AG04450 (cell line): Measurements from ENCODE around the gene IGFALS. TPM values are rescaled to one million over a fixed set of nuclear protein-coding genes. Genes with fewer than 3 reads are reported as not detected.

Experiments used
- CTCF ChIA-PET: fragments of 300-600, 350-600 bp; formaldehyde crosslinking; extraction: SDS; loops from one replicate; lab custom pipeline; 2022; ENCODE audit warnings: antibody characterized with exemption, inconsistent platforms; lab: Charles Lee
- POLR2A ChIA-PET: fragments of 350-600 bp; formaldehyde crosslinking; extraction: SDS; loops from one replicate; lab custom pipeline; 2021; ENCODE audit warnings: antibody characterized with exemption, inconsistent platforms; lab: Yijun Ruan, JAX
- DNase-seq: peaks from one replicate; pipeline ENCODE4 v3.0.0-alpha.2; 2011; ENCODE audit warnings: low read depth, low spot score
- H3K27ac ChIP-seq: one replicate; pipeline ENCODE4 v1.5.1; 2012; ENCODE audit warnings: low read depth, low read length, control low read depth
- H3K27me3 ChIP-seq: one replicate; pipeline ENCODE4 v1.6.0; 2012; ENCODE audit warnings: low read length; ENCODE audit not compliant: control insufficient read depth, insufficient read depth
- H3K4me3 ChIP-seq: 2 replicates; pipeline ENCODE4 v1.5.1; 2011; ENCODE audit warnings: mild to moderate bottlenecking, low read depth, low read length, control low read depth
- H3K9me3 ChIP-seq: 2 replicates; pipeline ENCODE4 v1.5.1; 2012; ENCODE audit warnings: low read length; ENCODE audit not compliant: control insufficient read depth, insufficient read depth
- polyA plus RNA-seq: library from polyadenylated mRNA; depleted of rRNA; stranded (reverse); fragments of >200 nt; gene quantifications from 2 replicates; pipeline ENCODE4 v1.2.3, GENCODE V29; 2011
- TF ChIP-seq, protein P1 (sequence below): IDR thresholded peaks from 2 replicates; pipeline ENCODE4 v1.5.1; 2011; ENCODE audit warnings: low read depth, low read length, control low read depth, inconsistent platforms

Gene IGFALS
- polyA plus RNA-seq, 1 experiment: not detected

DNA sequence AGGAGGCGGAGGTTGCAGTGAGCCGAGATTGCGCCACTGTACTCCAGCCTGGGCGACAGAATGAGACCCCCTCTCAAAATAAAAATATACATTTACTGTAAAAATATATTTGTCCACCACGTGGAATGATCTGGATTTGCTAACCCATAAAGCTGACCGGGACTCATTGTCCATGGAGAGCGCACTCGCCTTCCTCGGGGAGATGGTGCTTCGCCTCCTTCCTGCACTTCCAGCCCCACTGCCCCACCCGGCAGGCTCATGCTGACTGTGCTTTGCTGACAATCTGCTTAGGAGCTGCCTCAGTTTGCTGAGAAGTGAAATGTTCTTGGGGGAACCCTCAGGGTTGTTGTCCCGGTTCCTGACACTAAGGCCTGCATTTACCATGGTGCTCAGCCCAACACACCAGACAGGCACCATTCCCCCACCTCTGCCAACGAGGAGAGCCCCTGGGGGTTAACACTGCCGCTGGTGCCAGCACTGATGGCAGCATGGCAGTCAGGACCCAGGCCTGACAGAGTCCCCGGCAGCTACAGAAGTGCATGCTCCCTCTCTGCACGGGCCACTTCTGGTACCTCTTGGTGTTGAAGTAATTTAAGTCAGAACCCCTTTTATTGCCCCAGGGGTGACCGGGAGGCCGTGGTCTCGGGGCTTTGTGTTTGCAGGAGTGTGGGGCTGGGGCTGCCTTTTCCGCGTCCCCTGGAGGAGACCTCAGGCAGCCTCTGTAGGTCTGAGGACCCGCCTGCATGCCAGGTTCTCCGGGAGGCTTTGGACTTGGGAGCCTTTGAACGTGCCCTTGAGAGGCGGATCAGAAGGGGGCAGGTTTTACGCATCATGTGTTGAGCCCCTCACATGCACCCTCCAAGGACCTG, 8.3 kb downstream of the IGFALS start:
- ChIA-PET POLR2A (no interaction called here), CTCF (interaction anchor here (1.1 kb wide), 1 partner anchor 79 kb away, joined by 5 read pairs; the partner anchor contains the start of gene MAPK8IP3)
- Histone ChIP-seq H3K4me3 (no peak overlapping the region), H3K27me3 (no peaks in the 10 kb centered on the region), H3K27ac (no peak overlapping the region), H3K9me3 (no peaks in the 10 kb centered on the region; the same call in 1 of the 2 replicates)
- DNase-seq: no peak
- TF ChIP-seq, protein P1, sequence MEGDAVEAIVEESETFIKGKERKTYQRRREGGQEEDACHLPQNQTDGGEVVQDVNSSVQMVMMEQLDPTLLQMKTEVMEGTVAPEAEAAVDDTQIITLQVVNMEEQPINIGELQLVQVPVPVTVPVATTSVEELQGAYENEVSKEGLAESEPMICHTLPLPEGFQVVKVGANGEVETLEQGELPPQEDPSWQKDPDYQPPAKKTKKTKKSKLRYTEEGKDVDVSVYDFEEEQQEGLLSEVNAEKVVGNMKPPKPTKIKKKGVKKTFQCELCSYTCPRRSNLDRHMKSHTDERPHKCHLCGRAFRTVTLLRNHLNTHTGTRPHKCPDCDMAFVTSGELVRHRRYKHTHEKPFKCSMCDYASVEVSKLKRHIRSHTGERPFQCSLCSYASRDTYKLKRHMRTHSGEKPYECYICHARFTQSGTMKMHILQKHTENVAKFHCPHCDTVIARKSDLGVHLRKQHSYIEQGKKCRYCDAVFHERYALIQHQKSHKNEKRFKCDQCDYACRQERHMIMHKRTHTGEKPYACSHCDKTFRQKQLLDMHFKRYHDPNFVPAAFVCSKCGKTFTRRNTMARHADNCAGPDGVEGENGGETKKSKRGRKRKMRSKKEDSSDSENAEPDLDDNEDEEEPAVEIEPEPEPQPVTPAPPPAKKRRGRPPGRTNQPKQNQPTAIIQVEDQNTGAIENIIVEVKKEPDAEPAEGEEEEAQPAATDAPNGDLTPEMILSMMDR: no peak

GRCh38 chr16:1782408-1783264, 10.9 kb downstream of the IGFALS start, which contains the start of the genes NUBP2 and SPSB3:
TSS of gene NUBP2 (plus strand) at chr16:1782960. CDS start at chr16:1783021, 61 bp downstream.
TSS of gene SPSB3 (minus strand) at chr16:1782571. CDS start at chr16:1781483, 1,088 bp downstream.
- Histone ChIP-seq H3K4me3 (peak within 1 kb of the TSS; percentile 80), H3K27ac (peak within 1 kb of the TSS; percentile 21), H3K27me3 (no peaks in the 10 kb centered on the region), H3K9me3 (no peaks in the 10 kb centered on the region; the same call in 1 of the 2 replicates)
- TF ChIP-seq, protein P1: no peak
- CTCF ChIA-PET: interaction anchor here (0.5 to 1.3 kb wide), 8 partner anchors 9 to 222 kb away, joined by 3 to 6 read pairs (median 3); partner anchors contain the start of genes EME2, MAPK8IP3 and MRPS34
- peak; percentile 100 for DNase-seq
- POLR2A ChIA-PET: interaction anchor here (0.5 to 2.8 kb wide), 13 partner anchors 9 to 372 kb away, joined by 3 to 21 read pairs (median 8); partner anchors contain the start of genes CRAMP1, EME2, FAHD1 and HAGH

DNA sequence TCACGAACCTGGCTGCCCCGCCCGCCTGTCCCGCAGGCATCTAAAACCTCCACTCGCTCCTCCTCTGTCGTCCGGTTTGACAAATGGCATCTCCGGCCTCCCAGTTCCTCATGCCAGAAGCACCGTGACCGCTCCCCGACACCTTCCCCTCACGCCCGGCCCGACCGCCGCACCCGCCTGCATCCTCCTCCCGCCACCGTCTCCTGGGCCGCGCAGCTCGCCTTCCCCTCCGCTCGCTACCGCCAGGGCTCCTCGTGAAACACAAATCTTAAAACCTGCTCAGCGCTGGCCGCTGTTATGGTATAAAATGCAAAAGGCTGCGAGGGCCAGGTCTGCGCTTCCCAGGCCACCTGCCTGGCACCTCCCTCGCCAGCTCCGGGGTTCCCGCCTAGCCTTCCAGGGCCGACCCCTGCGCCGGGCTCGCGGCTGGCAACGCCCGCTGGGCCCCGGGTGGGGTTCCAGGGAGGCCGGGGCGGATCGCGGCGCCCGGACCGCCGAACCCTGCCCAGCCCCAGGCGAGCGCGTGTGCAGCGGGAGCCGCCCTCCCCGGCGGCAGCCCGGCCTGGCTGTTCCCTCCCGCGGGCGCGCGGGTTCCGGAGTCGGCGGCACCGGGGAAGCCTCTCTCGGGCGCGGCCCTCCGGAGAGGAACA, 11.6 kb downstream of the IGFALS start:
- no peaks in the 10 kb centered on the region for H3K27me3 ChIP-seq
- POLR2A ChIA-PET: interaction anchor here (0.5 to 2.8 kb wide), 10 partner anchors 8 to 373 kb away, joined by 4 to 21 read pairs (median 8); partner anchors contain the start of genes EME2, FAHD1, HAGH and JPT2
- no peaks in the 10 kb centered on the region; the same call in 1 of the 2 replicates for H3K9me3 ChIP-seq
- TF ChIP-seq, protein P1: 0 out of 2 replicates have a peak, but pooled peaks have one; percentile 7
- no peak overlapping the region for H3K27ac ChIP-seq
- DNase-seq: no peak
- H3K4me3 ChIP-seq: peak overlapping the region; percentile 80
- CTCF ChIA-PET: interaction anchor here (0.8 to 1.3 kb wide), 3 partner anchors 8 to 28 kb away, joined by 3 to 6 read pairs (median 3); partner anchors contain the start of genes EME2 and MRPS34

GRCh38 chr16:1781254-1781653, 12.3 kb downstream of the IGFALS start:
- TF ChIP-seq, protein P1: no peak
- peak overlapping the region; percentile 80 for H3K4me3 ChIP-seq
- DNase-seq: no peak
- H3K27ac ChIP-seq: no peak overlapping the region
- H3K9me3 ChIP-seq: no peaks in the 10 kb centered on the region; the same call in 1 of the 2 replicates
- CTCF ChIA-PET: no interaction called here
- POLR2A ChIA-PET: interaction anchor here (1.5 to 2.8 kb wide), 3 partner anchors 11 to 75 kb away, joined by 7 to 21 read pairs (median 12); partner anchors contain the start of genes FAHD1, HAGH, MAPK8IP3 and NME3
- H3K27me3 ChIP-seq: no peaks in the 10 kb centered on the region
